T-helper 17 cell (primary cell): ENCODE data around the gene PDCL3. TPM values are rescaled to one million over a fixed set of nuclear protein-coding genes. Genes with fewer than 3 reads are reported as not detected.

Experiments
- ATAC-seq: fragments of 150-1000 bp; cut with Tn5 transposase; 2 replicates; pipeline ENCODE4 v1.10.0; 2021; ENCODE audit warnings: mild to moderate bottlenecking, moderate library complexity
- DNase-seq, 3 donors: peaks; one replicate each; pipeline versions ENCODE4 v3.0.0 to v3.0.0-alpha.2; 2020 to 2021
- H3K9me3 ChIP-seq: one replicate; pipeline ENCODE4 v1.7.0; 2013; ENCODE audit warnings: low read length, mild to moderate bottlenecking; ENCODE audit not compliant: control insufficient read depth, poor library complexity, severe bottlenecking
- H3K27ac Mint-ChIP-seq: one replicate; pipeline ENCODE4 v1.8.0; 2022; ENCODE audit warnings: mild to moderate bottlenecking, moderate library complexity, mixed read lengths
- H3K27me3 Mint-ChIP-seq: one replicate; pipeline ENCODE4 v1.8.0; 2022; ENCODE audit warnings: mixed read lengths
- H3K36me3 Mint-ChIP-seq: one replicate; pipeline ENCODE4 v1.8.0; 2022; ENCODE audit warnings: low read depth, mixed read lengths
- H3K4me1 Mint-ChIP-seq: one replicate; pipeline ENCODE4 v1.8.0; 2022; ENCODE audit warnings: mild to moderate bottlenecking, mixed read lengths
- H3K4me3 Mint-ChIP-seq: one replicate; pipeline ENCODE4 v1.8.0; 2022; ENCODE audit warnings: mild to moderate bottlenecking, moderate library complexity, mixed read lengths
- total RNA-seq, 4 donors: library from RNA in 2 of 4; stranded (reverse) in 2 of 4; gene quantifications; one replicate each; pipeline ENCODE4 v1.2.3 and lab custom pipeline; 2022 to 2026

PDCL3 gene
- total RNA-seq, 2 donors from 2014 or later: 24.6 to 25.7 TPM

GRCh38 chr2:100577777-100578176 is 15.0 kb downstream of the PDCL3 start:
- ATAC-seq (no peak), DNase-seq (no peak)
- no peaks in the 10 kb centered on the region for H3K27me3 Mint-ChIP-seq
- peak overlapping the region; percentile 100 for H3K27ac Mint-ChIP-seq
- peaks cover 18% of the 10 kb centered on the region for H3K4me1 Mint-ChIP-seq
- H3K9me3 ChIP-seq: no peaks in the 10 kb centered on the region
- H3K4me3 Mint-ChIP-seq: no peak overlapping the region
- no peaks in the 10 kb centered on the region for H3K36me3 Mint-ChIP-seq

DNA sequence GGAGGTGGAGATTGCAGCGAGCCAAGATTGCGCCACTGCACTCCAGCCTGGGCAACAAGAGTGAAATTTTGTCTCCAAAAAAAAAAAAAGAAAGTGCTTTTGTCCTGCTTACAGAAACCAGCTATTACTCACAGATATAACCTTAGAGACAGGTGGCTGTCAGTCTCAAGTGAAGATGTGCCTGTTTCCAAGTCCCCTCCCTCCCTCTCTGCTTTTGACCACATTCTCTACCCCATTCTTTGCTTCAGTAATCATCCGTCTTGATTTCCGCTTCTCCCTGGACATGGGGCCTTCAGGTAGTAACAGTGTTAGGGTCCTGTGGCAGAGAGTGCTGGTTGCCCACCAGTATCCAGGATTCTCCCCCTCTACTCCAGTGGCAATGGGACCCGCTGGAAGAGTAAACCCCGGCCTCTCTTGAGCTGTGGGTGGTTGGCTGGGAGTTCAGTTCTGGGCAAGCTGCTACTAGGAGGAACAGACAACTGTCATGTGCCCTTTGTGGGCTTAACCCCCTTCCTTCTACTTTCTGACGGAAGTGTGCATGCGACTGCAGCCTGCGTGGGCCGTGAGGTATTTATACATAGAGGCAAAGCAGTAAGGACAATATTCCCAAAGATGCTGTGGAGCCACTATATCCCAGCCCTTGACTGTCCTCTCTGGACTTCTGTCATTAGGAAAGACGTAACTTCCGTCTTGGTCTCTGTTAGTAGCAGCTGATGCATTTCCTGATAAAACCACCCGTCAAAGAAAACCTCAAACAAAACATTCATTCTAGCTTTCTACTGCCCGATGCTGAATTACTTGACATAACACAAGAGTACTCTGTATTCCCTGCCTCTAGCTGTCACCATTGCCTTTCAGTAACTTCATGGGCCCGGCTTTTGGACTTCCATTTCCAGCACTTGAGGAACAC is 17.8 kb downstream of the PDCL3 start:
- H3K36me3 Mint-ChIP-seq: no peaks in the 10 kb centered on the region

GRCh38 chr2:100581277-100581612 is 18.5 kb downstream of the PDCL3 start:
- peak overlapping the region; percentile 77 for H3K4me3 Mint-ChIP-seq
- ATAC-seq (no peak), DNase-seq (no peak)
- peak overlapping the region; percentile 100 for H3K27ac Mint-ChIP-seq
- no peaks in the 10 kb centered on the region for H3K9me3 ChIP-seq
- H3K27me3 Mint-ChIP-seq: no peaks in the 10 kb centered on the region
- H3K36me3 Mint-ChIP-seq: no peaks in the 10 kb centered on the region
- H3K4me1 Mint-ChIP-seq: peaks cover 33% of the 10 kb centered on the region

More for the DNA sequence above, 17.8 kb downstream of the PDCL3 start:
- H3K27ac Mint-ChIP-seq: peak overlapping the region; percentile 100
- no peaks in the 10 kb centered on the region for H3K9me3 ChIP-seq
- peaks cover 30% of the 10 kb centered on the region for H3K4me1 Mint-ChIP-seq
- H3K4me3 Mint-ChIP-seq: peak overlapping the region; percentile 77
- peak; percentile 14 to 43 (median 41) for DNase-seq
- ATAC-seq: peak; percentile 86
- no peaks in the 10 kb centered on the region for H3K27me3 Mint-ChIP-seq

DNA sequence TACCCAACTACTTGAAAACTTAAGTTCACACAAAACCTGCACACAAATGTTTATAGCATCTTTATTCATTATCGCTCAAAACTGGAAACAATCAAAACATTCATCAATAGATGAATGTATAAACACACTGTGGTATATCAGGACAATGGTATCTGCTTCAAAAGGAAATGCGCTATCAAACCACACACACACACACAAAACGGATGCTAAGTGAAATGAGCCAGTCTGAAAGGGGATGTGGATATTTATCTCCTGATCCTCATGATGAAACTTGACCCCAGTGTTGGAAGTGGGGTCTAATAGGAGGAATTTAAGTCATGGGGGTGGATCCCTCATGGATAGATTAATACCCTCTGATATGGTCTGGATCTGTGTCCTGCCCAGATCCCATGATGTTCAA is 22.0 kb downstream of the PDCL3 start:
- DNase-seq (no peak), ATAC-seq (no peak)
- no peaks in the 10 kb centered on the region for H3K9me3 ChIP-seq
- Mint-ChIP-seq H3K4me1 (peaks cover 39% of the 10 kb centered on the region), H3K36me3 (no peaks in the 10 kb centered on the region), H3K27me3 (no peaks in the 10 kb centered on the region), H3K27ac (peak overlapping the region; percentile 100), H3K4me3 (no peak overlapping the region)

DNA sequence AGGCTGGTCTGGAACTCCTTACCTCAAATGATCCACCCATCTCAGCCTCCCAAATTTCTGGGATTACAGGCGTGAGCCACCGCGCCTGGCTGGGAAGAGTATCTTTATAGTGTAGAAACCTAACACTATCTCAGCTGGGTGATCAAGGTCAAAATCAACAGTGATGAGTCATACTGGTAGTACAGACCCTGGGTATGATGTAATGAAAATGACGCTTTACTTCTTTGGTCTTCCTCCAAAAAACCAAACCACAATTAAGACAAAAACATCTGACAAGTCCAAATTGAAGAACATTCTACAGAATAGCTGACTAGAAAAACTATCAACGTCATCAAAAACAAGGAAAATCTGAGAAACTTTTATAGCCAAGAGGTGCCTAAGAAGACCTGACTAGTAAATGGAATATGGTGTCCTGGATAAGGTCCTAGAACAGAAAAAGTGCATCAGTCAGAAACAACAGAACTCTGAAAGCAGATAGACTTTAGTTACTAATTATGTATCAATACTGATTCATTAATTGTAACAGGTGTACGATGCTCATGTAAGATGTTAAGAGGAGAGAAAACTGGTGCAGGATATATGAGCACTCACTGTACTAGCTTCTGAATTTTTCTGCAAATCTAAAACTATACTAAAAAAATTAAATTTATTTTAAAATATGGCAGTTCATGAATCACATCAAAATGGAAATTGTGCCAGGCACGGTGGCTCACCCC is 25.4 kb downstream of the PDCL3 start:
- Mint-ChIP-seq H3K27me3 (no peaks in the 10 kb centered on the region), H3K4me3 (no peak overlapping the region), H3K4me1 (peaks cover 24% of the 10 kb centered on the region), H3K36me3 (no peaks in the 10 kb centered on the region), H3K27ac (peak overlapping the region; percentile 86)
- peak; percentile 94 for ATAC-seq
- H3K9me3 ChIP-seq: no peaks in the 10 kb centered on the region
- no peak for DNase-seq

DNA sequence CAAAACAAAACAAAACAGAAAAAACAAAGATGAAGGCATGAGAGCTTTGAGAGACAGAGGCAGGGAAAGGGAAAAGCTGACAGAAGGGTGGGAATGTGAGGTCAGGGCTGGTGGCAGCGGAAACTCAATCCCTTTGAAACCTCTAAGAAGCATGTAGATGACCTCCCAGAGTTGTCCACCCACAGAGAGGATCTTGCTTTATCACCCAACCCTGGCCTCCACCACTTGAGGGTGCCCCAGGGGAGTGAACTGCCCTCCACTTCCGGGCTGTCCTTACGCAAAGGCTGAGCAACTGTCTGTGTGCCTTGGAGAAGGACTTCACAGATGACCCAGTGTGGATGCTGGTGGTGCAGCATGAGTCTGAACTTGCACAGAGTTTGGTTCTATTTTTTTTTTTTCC is 26.7 kb downstream of the PDCL3 start:
- H3K4me3 Mint-ChIP-seq: no peak overlapping the region
- H3K4me1 Mint-ChIP-seq: peaks cover 25% of the 10 kb centered on the region
- H3K9me3 ChIP-seq: no peaks in the 10 kb centered on the region
- DNase-seq (no peak), ATAC-seq (no peak)
- no peaks in the 10 kb centered on the region for H3K27me3 Mint-ChIP-seq
- peak overlapping the region; percentile 86 for H3K27ac Mint-ChIP-seq
- no peaks in the 10 kb centered on the region for H3K36me3 Mint-ChIP-seq

DNA sequence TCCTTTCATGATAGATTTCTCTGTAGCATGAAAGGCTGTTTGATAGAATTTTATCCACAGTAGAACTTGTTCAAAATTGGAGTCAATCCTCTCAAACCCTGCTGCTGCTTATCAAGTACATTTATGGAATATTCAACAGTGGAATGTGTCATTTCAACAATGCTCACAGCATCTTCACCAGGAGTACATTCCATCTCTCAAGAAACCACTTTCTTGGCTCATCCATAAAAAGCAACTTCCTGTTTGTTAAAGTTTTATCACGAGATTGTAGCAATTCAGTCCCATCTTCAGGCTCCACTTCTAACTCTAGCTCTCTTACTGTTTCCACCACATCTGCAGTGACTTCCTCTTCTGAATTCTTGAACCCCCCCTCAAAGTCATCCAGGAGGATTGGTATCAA is 29.4 kb downstream of the PDCL3 start:
- no peak for DNase-seq
- H3K4me3 Mint-ChIP-seq: no peak overlapping the region
- H3K27me3 Mint-ChIP-seq: no peaks in the 10 kb centered on the region
- H3K36me3 Mint-ChIP-seq: no peaks in the 10 kb centered on the region
- ATAC-seq: no peak
- H3K27ac Mint-ChIP-seq: peak overlapping the region; percentile 86
- H3K9me3 ChIP-seq: no peaks in the 10 kb centered on the region
- H3K4me1 Mint-ChIP-seq: peaks cover 13% of the 10 kb centered on the region

GRCh38 chr2:100596465-100596864 is 33.7 kb downstream of the PDCL3 start:
- peak overlapping the region; percentile 51 for H3K27ac Mint-ChIP-seq

DNA sequence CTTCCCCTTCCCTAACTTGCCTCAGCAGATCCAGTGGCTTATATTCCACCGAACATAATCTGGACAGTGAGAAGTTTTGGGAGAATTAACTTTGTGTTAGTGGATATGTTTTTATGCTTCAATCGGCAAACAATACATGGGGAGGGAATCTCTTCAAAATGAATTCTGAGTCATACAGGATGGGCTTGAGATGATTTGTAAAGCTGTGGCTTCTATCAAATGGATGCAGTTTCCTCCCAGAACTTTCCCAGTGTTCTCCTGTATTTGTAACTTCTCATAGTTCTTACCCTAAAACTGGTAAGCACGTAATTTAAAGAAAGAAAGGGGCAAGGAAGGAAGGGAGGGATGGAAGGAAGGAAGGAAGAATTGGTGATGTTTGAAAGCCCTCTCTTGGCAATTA is 36.8 kb downstream of the PDCL3 start:
- Mint-ChIP-seq H3K27ac (no peak overlapping the region), H3K4me1 (peaks cover 4% of the 10 kb centered on the region), H3K36me3 (no peaks in the 10 kb centered on the region), H3K27me3 (no peaks in the 10 kb centered on the region), H3K4me3 (no peak overlapping the region)
- no peak for ATAC-seq
- DNase-seq: no peak
- H3K9me3 ChIP-seq: no peaks in the 10 kb centered on the region

More at GRCh38 chr2:100596465-100596864, 33.7 kb downstream of the PDCL3 start:
- no peak for ATAC-seq
- Mint-ChIP-seq H3K4me1 (peaks cover 9% of the 10 kb centered on the region), H3K27me3 (no peaks in the 10 kb centered on the region), H3K4me3 (no peak overlapping the region), H3K36me3 (no peaks in the 10 kb centered on the region)
- DNase-seq: no peak
- no peaks in the 10 kb centered on the region for H3K9me3 ChIP-seq

DNA sequence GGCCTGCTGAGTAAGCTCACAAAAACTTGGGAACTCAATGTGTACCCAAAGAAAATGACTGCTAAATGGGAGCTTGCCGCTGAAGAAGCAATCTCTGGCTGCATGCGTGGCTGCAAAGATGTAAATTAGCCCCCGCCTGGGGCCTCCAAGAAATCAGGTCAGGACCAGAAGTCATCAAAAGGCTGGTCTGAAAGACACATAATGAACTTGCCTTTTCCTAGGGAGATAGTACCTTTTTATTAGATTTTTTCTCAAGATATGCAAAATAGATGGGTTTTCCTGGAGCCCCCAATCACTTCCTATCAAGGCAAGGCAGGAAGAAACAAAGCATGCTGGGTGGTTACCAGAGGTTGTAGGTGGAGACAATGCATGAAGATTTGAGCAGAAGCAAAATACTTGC is 38.9 kb downstream of the PDCL3 start:
- Mint-ChIP-seq H3K4me1 (peaks cover under 1% of the 10 kb centered on the region), H3K27me3 (peaks cover under 1% of the 10 kb centered on the region), H3K4me3 (peak overlapping the region; percentile 36), H3K27ac (no peak overlapping the region), H3K36me3 (no peaks in the 10 kb centered on the region)
- ATAC-seq (no peak), DNase-seq (no peak)
- no peaks in the 10 kb centered on the region for H3K9me3 ChIP-seq

- Mint-ChIP-seq H3K27ac (peak overlapping the region; percentile 3), H3K36me3 (no peaks in the 10 kb centered on the region), H3K4me3 (no peak overlapping the region), H3K4me1 (peaks cover 5% of the 10 kb centered on the region), H3K27me3 (peaks cover 6% of the 10 kb centered on the region)
- no peaks in the 10 kb centered on the region for H3K9me3 ChIP-seq
- ATAC-seq: no peak
- DNase-seq: no peak
Observed at GRCh38 chr2:100603414-100603813, 40.6 kb downstream of the PDCL3 start.

GRCh38 chr2:100603948-100604633 is 41.3 kb downstream of the PDCL3 start:
- Mint-ChIP-seq H3K27ac (no peak overlapping the region), H3K27me3 (peaks cover 6% of the 10 kb centered on the region), H3K4me1 (peaks cover 5% of the 10 kb centered on the region), H3K4me3 (no peak overlapping the region), H3K36me3 (no peaks in the 10 kb centered on the region)
- DNase-seq: no peak
- no peak for ATAC-seq
- no peaks in the 10 kb centered on the region for H3K9me3 ChIP-seq

DNA sequence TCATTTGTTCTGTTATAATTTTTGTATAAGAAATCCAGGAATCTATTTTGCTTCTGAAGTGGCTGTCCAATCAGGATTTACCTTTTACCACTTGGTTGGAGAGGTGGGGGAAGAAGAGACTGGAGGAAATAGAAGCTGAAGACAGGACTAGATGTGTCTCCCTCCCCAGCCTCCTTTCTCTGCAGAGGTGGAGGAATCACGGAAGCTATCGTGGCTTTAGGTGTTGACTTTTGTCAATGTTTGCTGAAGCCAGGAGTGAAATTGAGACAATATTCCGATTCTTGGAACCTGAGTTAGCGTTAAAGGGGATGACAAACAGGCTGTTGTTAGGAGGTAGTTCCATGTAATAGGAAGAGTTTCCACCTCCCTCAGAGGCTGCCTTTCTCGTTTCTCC is 43.5 kb downstream of the PDCL3 start:
- Mint-ChIP-seq H3K4me1 (peaks cover 9% of the 10 kb centered on the region), H3K4me3 (no peak overlapping the region), H3K27ac (peak overlapping the region; percentile 14), H3K36me3 (no peaks in the 10 kb centered on the region), H3K27me3 (peaks cover 6% of the 10 kb centered on the region)
- DNase-seq (no peak), ATAC-seq (no peak)
- H3K9me3 ChIP-seq: no peaks in the 10 kb centered on the region
